CD8-positive, alpha-beta memory T cell (primary cell): ENCODE measurements around the gene BTG4. TPM values are rescaled to one million over a fixed set of nuclear protein-coding genes. Genes with fewer than 3 reads are reported as not detected.

ENCODE experiments used
- CTCF ChIA-PET: fragments of 350-600 bp; sonication (Branson Sonifier 250); formaldehyde crosslinking; loops from one replicate; lab custom pipeline; 2021; ENCODE audit warnings: antibody characterized with exemption; lab: Charles Lee
- POLR2A ChIA-PET: fragments of 350-600 bp; sonication (Branson Sonifier 250); formaldehyde crosslinking; loops from one replicate; lab custom pipeline; 2021; ENCODE audit warnings: antibody characterized with exemption; lab: Charles Lee
- DNase-seq, 5 donors: peaks; one replicate each; pipeline versions ENCODE4 v3.0.0 to v3.0.0-alpha.2; 2020 to 2022; ENCODE audit warnings: mixed read lengths in 1 of 5
- H3K27ac ChIP-seq: one replicate; pipeline ENCODE4 v1.7.0; 2013; ENCODE audit warnings: low read depth, mild to moderate bottlenecking, low read length, moderate library complexity
- H3K27me3 ChIP-seq: 2 replicates; pipeline ENCODE4 v1.7.0; 2013; ENCODE audit warnings: low read length, mild to moderate bottlenecking; ENCODE audit not compliant: insufficient read depth, poor library complexity, severe bottlenecking
- H3K36me3 ChIP-seq: 2 replicates; pipeline ENCODE4 v1.7.0; 2013; ENCODE audit warnings: mild to moderate bottlenecking, low read length, moderate library complexity; ENCODE audit not compliant: insufficient read depth
- H3K4me1 ChIP-seq: 2 replicates; pipeline ENCODE4 v1.7.0; 2013; ENCODE audit warnings: mild to moderate bottlenecking, low read length, moderate library complexity; ENCODE audit not compliant: insufficient read depth
- H3K4me3 ChIP-seq: 2 replicates; pipeline ENCODE4 v1.7.0; 2013; ENCODE audit warnings: mild to moderate bottlenecking, low read length
- H3K9me3 ChIP-seq: 2 replicates; pipeline ENCODE4 v1.7.0; 2013; ENCODE audit warnings: mild to moderate bottlenecking, low read length
- H3K27ac Mint-ChIP-seq, 8 donors: one replicate each; pipeline ENCODE4 v1.8.0; 2020 to 2021; ENCODE audit warnings: mixed read lengths in 8 of 8, mild to moderate bottlenecking in 6 of 8, inconsistent platforms in 3 of 8, moderate library complexity in 3 of 8
- H3K27me3 Mint-ChIP-seq, 2 donors: one replicate each; pipeline ENCODE4 v1.8.0; 2020 to 2021; ENCODE audit warnings: mixed read lengths in 2 of 2, mild to moderate bottlenecking in 1 of 2, moderate library complexity in 1 of 2
- H3K36me3 Mint-ChIP-seq, 3 donors: one replicate each; pipeline ENCODE4 v1.8.0; 2020 to 2021; ENCODE audit warnings: mixed read lengths in 3 of 3, inconsistent platforms in 1 of 3, mild to moderate bottlenecking in 1 of 3
- H3K4me1 Mint-ChIP-seq, 3 donors: one replicate each; pipeline ENCODE4 v1.8.0; 2020 to 2021; ENCODE audit warnings: mixed read lengths in 3 of 3, inconsistent platforms in 1 of 3, mild to moderate bottlenecking in 1 of 3
- H3K4me3 Mint-ChIP-seq, 7 donors: one replicate each; pipeline ENCODE4 v1.8.0; 2020 to 2021; ENCODE audit warnings: mixed read lengths in 7 of 7, mild to moderate bottlenecking in 6 of 7, moderate library complexity in 4 of 7, inconsistent platforms in 2 of 7
- H3K9me3 Mint-ChIP-seq, 5 donors: one replicate each; pipeline ENCODE4 v1.8.0; 2020 to 2022; ENCODE audit warnings: mixed read lengths in 5 of 5, mild to moderate bottlenecking in 3 of 5, moderate library complexity in 2 of 5, inconsistent platforms in 1 of 5
- polyA plus RNA-seq: library from polyadenylated mRNA; unstranded; fragments of 300-500 nt; fragmentation: Illumina TruSeq; gene quantifications from one replicate; pipeline ENCODE4 v1.2.3, GENCODE V29; 2021
- total RNA-seq, 2 experiments: library from RNA; stranded (reverse); gene quantifications; one replicate each; pipeline ENCODE4 v1.2.3, GENCODE V29; 2021

BTG4 gene
- total and polyA plus RNA-seq, 3 experiments from 2014 or later = not detected

DNA sequence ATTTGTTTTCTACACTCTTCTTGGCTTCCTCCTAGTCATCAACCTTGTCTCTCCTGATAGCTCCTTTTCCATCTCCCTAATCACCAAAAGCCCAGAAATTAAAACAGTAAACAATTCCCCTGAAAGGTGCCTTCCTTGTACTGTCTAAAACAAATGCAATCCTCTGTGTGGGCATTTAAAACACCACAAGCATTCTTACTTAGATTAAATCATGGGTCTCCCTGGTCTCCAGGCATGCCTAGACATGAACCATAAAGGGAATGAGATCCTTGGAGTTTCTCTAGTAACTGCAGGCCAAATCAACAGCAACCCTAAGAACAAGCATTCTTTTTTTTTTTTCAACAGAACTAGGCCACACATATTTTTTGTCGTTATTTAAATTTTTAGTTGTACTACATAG is 1.9 kb downstream of the BTG4 start:
- Histone ChIP-seq H3K27ac (no peak overlapping the region), H3K9me3 (no peaks in the 10 kb centered on the region), H3K27me3 (peaks cover 15% of the 10 kb centered on the region), H3K4me3 (no peak overlapping the region), H3K4me1 (no peaks in the 10 kb centered on the region), H3K36me3 (no peaks in the 10 kb centered on the region)
- POLR2A ChIA-PET = no interaction called here
- no peak overlapping the region for H3K27ac Mint-ChIP-seq
- H3K27me3 Mint-ChIP-seq = peaks cover 43 to 69% of the 10 kb centered on the region in 2 donors
- H3K4me1 Mint-ChIP-seq = peaks cover 7 to 24% (median 14%) of the 10 kb centered on the region in 3 donors
- peaks cover 0 to 4% (median 3%) of the 10 kb centered on the region in 3 donors for H3K36me3 Mint-ChIP-seq
- H3K9me3 Mint-ChIP-seq = peaks cover 0 to 5% (median 0%) of the 10 kb centered on the region in 5 donors
- H3K4me3 Mint-ChIP-seq = no peak overlapping the region
- no peak for DNase-seq
- CTCF ChIA-PET = no interaction called here

DNA sequence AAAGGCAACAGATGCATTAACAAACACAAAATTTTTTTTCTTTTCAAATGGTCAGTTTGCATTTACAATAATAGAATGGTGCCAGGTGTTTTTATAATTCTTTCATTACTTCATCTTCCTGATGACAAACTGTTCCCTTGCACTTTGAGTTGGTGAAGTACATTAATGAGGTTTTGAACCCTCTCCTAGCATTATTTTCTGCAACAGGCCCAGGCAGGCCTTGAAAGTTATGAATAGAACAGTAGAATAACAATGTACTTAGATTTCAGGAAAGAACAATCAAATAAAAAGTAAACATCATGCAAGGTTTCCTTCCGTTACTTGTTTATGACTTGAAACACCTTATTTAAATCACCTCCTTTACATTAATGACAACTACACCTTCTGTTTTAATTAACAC is 9.6 kb downstream of the BTG4 start:
- H3K27ac Mint-ChIP-seq = no peak overlapping the region
- H3K4me1 Mint-ChIP-seq = no peaks in the 10 kb centered on the region
- no peak for DNase-seq
- Histone ChIP-seq H3K27ac (no peak overlapping the region), H3K4me1 (no peaks in the 10 kb centered on the region), H3K9me3 (no peaks in the 10 kb centered on the region), H3K27me3 (no peaks in the 10 kb centered on the region), H3K4me3 (no peak overlapping the region), H3K36me3 (no peaks in the 10 kb centered on the region)
- no peaks in the 10 kb centered on the region for H3K36me3 Mint-ChIP-seq
- H3K9me3 Mint-ChIP-seq = peaks cover 0 to 2% (median 0%) of the 10 kb centered on the region in 5 donors
- H3K27me3 Mint-ChIP-seq = peaks cover 8 to 54% of the 10 kb centered on the region in 2 donors
- CTCF ChIA-PET = no interaction called here
- POLR2A ChIA-PET = no interaction called here
- H3K4me3 Mint-ChIP-seq = no peak overlapping the region

DNA sequence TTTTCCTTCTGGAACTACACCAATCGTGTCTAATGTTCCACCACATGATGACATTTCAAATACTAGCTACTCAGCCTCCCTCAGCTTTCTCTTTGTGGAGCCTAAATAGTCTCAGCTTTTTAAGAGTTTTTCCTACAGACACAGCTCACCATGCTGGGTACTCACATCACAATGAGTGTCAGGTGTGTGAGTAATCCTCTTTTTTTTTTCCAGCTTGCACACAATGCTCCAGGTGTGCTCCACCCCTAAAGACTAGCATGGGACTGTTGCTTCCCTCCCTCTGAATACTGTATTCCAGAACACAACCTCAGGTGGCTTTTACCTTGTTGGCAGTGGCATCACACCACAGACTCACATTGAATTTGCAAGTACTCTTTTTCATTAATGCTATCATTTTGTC is 11.7 kb downstream of the BTG4 start:
- H3K27me3 Mint-ChIP-seq = peaks cover 7 to 55% of the 10 kb centered on the region in 2 donors
- H3K27ac Mint-ChIP-seq = no peak overlapping the region
- CTCF ChIA-PET = no interaction called here
- H3K4me3 Mint-ChIP-seq = no peak overlapping the region
- Histone ChIP-seq H3K27me3 (no peaks in the 10 kb centered on the region), H3K36me3 (no peaks in the 10 kb centered on the region), H3K4me3 (no peak overlapping the region), H3K27ac (no peak overlapping the region), H3K4me1 (no peaks in the 10 kb centered on the region), H3K9me3 (no peaks in the 10 kb centered on the region)
- H3K36me3 Mint-ChIP-seq = no peaks in the 10 kb centered on the region
- H3K4me1 Mint-ChIP-seq = no peaks in the 10 kb centered on the region
- H3K9me3 Mint-ChIP-seq = no peaks in the 10 kb centered on the region
- POLR2A ChIA-PET = no interaction called here
- DNase-seq = no peak

DNA sequence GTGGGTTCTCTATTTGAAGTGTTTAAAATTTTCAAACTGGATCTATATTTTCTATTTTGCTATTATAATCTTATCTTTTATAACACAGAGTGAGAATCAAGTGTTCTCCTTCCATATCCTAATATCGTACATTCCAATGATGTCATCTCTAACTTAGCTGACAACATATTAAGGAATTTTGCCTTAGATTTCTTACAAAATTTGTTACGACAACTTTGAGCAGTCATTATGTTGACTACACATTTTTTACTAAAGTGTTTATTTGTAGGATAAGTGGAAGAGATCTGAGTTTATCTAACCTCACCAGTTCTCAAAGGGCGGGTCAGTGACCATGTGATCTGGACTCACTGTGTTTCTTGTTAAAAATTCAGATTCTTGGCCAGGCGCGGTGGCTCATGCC is 12.7 kb downstream of the BTG4 start:
- no peak overlapping the region for H3K4me3 ChIP-seq
- H3K9me3 Mint-ChIP-seq = no peaks in the 10 kb centered on the region
- no peaks in the 10 kb centered on the region for H3K36me3 ChIP-seq
- H3K4me1 Mint-ChIP-seq = no peaks in the 10 kb centered on the region
- no peaks in the 10 kb centered on the region for H3K4me1 ChIP-seq
- peaks cover 11 to 52% of the 10 kb centered on the region in 2 donors for H3K27me3 Mint-ChIP-seq
- H3K27ac Mint-ChIP-seq = no peak overlapping the region
- no peak for DNase-seq
- no peak overlapping the region for H3K27ac ChIP-seq
- no peak overlapping the region for H3K4me3 Mint-ChIP-seq
- CTCF ChIA-PET = no interaction called here
- no peaks in the 10 kb centered on the region for H3K27me3 ChIP-seq
- H3K36me3 Mint-ChIP-seq = no peaks in the 10 kb centered on the region
- POLR2A ChIA-PET = no interaction called here
- H3K9me3 ChIP-seq = no peaks in the 10 kb centered on the region

DNA sequence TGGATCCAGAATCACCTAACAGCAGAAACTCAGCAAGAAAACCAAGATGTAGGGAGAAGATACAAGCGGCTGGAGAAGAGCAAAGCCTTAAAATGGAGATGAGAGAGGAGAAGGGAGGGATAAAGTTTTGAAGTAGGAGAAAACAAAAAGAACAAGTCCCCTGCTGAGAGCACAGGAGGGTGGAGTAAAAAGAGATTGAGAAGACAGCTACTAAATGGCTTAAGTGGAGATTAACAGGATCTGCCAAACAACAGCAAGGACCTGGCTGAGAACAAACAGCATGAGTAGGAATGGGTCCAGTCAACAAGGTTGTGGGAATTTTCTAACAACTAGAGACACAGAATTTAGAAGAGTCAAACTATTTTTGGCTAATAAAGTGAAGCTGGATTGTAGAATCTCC is 18.1 kb downstream of the BTG4 start:
- H3K27me3 Mint-ChIP-seq = peaks cover 10 to 45% of the 10 kb centered on the region in 2 donors
- Histone ChIP-seq H3K4me1 (no peaks in the 10 kb centered on the region), H3K4me3 (no peak overlapping the region), H3K36me3 (no peaks in the 10 kb centered on the region), H3K27ac (no peak overlapping the region), H3K27me3 (no peaks in the 10 kb centered on the region), H3K9me3 (no peaks in the 10 kb centered on the region)
- ChIA-PET CTCF (no interaction called here), POLR2A (no interaction called here)
- H3K4me1 Mint-ChIP-seq = no peaks in the 10 kb centered on the region
- DNase-seq = no peak
- no peaks in the 10 kb centered on the region for H3K36me3 Mint-ChIP-seq
- H3K9me3 Mint-ChIP-seq = peaks cover 0 to 2% (median 0%) of the 10 kb centered on the region in 5 donors
- no peak overlapping the region for H3K4me3 Mint-ChIP-seq
- no peak overlapping the region for H3K27ac Mint-ChIP-seq

DNA sequence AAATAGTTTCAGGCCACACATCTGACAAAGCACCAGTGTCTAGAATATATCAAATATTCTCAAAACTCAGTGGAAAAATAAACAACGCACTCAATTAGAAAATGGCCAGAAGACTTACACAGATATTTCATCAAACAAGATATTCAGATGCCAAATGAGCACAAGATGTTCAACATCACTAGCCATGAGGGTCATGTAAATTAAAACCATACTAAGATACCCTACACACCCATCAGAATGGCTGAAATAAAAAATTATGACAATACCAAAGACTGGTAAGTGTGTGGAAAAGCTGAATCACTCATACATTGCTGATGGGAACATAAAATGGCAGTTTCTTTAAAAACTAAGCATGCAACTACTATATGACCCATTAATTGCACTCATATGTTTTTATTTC is 21.7 kb downstream of the BTG4 start:
- H3K9me3 ChIP-seq = no peaks in the 10 kb centered on the region
- Mint-ChIP-seq H3K27ac (no peak overlapping the region), H3K4me3 (no peak overlapping the region), H3K36me3 (peaks cover 0 to 7% (median 0%) of the 10 kb centered on the region in 3 donors), H3K9me3 (peaks cover 4 to 14% (median 5%) of the 10 kb centered on the region in 5 donors), H3K27me3 (peaks cover 21 to 53% of the 10 kb centered on the region in 2 donors), H3K4me1 (no peaks in the 10 kb centered on the region)
- no peaks in the 10 kb centered on the region for H3K4me1 ChIP-seq
- no peak for DNase-seq
- no peaks in the 10 kb centered on the region for H3K36me3 ChIP-seq
- no peak overlapping the region for H3K4me3 ChIP-seq
- ChIA-PET POLR2A (no interaction called here), CTCF (no interaction called here)
- H3K27me3 ChIP-seq = no peaks in the 10 kb centered on the region
- no peak overlapping the region for H3K27ac ChIP-seq

DNA sequence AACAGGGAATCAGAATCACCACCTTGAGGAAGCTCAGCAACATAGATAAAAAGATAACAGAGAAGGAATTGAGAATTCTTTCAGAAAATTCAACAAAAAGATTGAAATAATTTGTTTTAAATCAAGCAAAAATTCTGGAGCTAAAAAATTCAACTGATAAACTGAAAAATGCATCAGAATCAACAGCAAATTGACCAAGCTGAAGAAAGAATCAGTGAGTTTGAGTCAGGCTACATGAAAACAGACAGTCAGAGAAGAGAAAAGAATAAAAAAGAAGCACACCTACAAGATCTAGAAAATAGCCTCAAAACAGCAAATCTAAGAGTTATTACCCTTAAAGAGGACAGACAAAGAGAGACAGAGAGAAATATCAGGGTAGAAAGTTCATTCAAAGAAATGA is 28.8 kb downstream of the BTG4 start:
- H3K9me3 ChIP-seq = no peaks in the 10 kb centered on the region
- POLR2A ChIA-PET = no interaction called here
- Mint-ChIP-seq H3K27me3 (peaks cover 21 to 67% of the 10 kb centered on the region in 2 donors), H3K9me3 (peaks cover 30 to 49% (median 41%) of the 10 kb centered on the region in 5 donors), H3K36me3 (peaks cover 0 to 23% (median 0%) of the 10 kb centered on the region in 3 donors), H3K27ac (no peak overlapping the region), H3K4me3 (no peak overlapping the region), H3K4me1 (no peaks in the 10 kb centered on the region)
- DNase-seq = no peak
- no peaks in the 10 kb centered on the region for H3K27me3 ChIP-seq
- no peak overlapping the region for H3K27ac ChIP-seq
- H3K4me1 ChIP-seq = no peaks in the 10 kb centered on the region
- CTCF ChIA-PET = no interaction called here
- no peak overlapping the region for H3K4me3 ChIP-seq
- no peaks in the 10 kb centered on the region for H3K36me3 ChIP-seq

DNA sequence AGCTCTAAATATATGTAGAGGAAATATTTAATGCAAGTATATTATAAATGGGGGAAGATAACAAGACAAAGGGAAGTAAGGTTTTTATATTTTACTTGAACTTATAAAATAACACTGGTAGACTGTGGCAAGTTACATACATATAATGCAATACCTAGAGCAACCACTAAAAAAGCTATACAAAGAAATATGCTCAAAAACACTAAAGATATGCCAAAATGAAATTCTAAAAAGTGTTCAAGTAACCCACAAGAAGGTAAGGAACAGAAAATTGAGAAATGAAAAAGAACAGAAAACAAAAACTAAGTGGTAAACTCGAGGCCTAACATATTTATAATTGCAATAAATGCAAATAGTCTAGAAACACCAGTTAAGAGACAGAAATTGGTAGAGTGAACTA is 32.5 kb downstream of the BTG4 start:
- H3K27me3 Mint-ChIP-seq = peaks cover 14 to 71% of the 10 kb centered on the region in 2 donors
- H3K36me3 ChIP-seq = no peaks in the 10 kb centered on the region
- peaks cover 0 to 17% (median 2%) of the 10 kb centered on the region in 3 donors for H3K36me3 Mint-ChIP-seq
- no peak overlapping the region for H3K4me3 ChIP-seq
- H3K27ac ChIP-seq = no peak overlapping the region
- no peaks in the 10 kb centered on the region for H3K4me1 Mint-ChIP-seq
- H3K9me3 ChIP-seq = no peaks in the 10 kb centered on the region
- no peak for DNase-seq
- H3K9me3 Mint-ChIP-seq = peaks cover 22 to 41% (median 29%) of the 10 kb centered on the region in 5 donors
- H3K4me3 Mint-ChIP-seq = no peak overlapping the region
- no peak overlapping the region for H3K27ac Mint-ChIP-seq
- H3K4me1 ChIP-seq = no peaks in the 10 kb centered on the region
- ChIA-PET CTCF (no interaction called here), POLR2A (no interaction called here)
- no peaks in the 10 kb centered on the region for H3K27me3 ChIP-seq

DNA sequence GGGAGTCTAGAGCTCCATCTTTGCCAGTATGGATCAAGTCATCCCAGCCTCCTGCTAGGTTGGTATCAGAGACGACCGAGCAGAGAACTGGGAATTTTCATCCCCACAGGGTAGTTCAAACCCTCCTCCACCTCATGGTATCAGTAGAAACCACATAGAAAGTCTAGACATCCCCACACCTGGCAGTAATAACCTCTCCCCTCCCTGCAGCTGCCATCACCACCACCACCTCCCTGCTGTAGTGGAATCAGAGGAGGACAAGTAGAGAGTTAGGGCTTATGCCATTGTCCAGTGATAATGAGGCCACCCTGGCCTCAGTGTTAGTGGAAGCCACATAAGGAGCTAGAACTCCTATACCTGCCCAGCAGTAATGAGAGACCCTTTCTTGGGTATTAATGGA is 34.3 kb downstream of the BTG4 start:
- DNase-seq = no peak
- ChIA-PET CTCF (no interaction called here), POLR2A (no interaction called here)
- no peak overlapping the region for H3K27ac ChIP-seq
- H3K4me1 ChIP-seq = no peaks in the 10 kb centered on the region
- no peaks in the 10 kb centered on the region for H3K27me3 ChIP-seq
- Mint-ChIP-seq H3K9me3 (peaks cover 8 to 24% (median 13%) of the 10 kb centered on the region in 5 donors), H3K27ac (no peak overlapping the region), H3K36me3 (peaks cover 0 to 5% (median 2%) of the 10 kb centered on the region in 3 donors), H3K4me1 (no peaks in the 10 kb centered on the region), H3K27me3 (peaks cover 11 to 56% of the 10 kb centered on the region in 2 donors), H3K4me3 (no peak overlapping the region)
- H3K9me3 ChIP-seq = no peaks in the 10 kb centered on the region
- no peaks in the 10 kb centered on the region for H3K36me3 ChIP-seq
- no peak overlapping the region for H3K4me3 ChIP-seq
